ENCODE measurements around the gene TPSB2. TPM values are rescaled to one million over a fixed set of nuclear protein-coding genes. Genes with fewer than 3 reads are reported as not detected.
"Not testable (repeated sequence)": the region's sequence is repeated elsewhere in the genome, so short reads cannot be mapped to it uniquely, and the experiment has no call there.

Gene TPSB2
- total RNA-seq, 1 donor from 2014 or later, result 5.5 TPM

- intact Hi-C loops (cut with DNase I), result no loop called here
- no peak for DNase-seq (ENCODE audit: low spot score)
Measured at GRCh38 chr16:1245452-1246020, 15.6 kb upstream of the TPSB2 start.

- intact Hi-C loops (cut with DNase I), result no loop called here
- DNase-seq (ENCODE audit: low spot score), result no peak
Measured at GRCh38 chr16:1244881-1245280, 14.9 kb upstream of the TPSB2 start.

GRCh38 chr16:1243907-1244850, 14.2 kb upstream of the TPSB2 start:
- DNase-seq (ENCODE audit: low spot score); intact Hi-C loops (cut with DNase I): not testable (repeated sequence)

- DNase-seq (ENCODE audit: low spot score); intact Hi-C loops (cut with DNase I): not testable (repeated sequence)
Measured at GRCh38 chr16:1243363-1243762, 13.4 kb upstream of the TPSB2 start.

- DNase-seq (ENCODE audit: low spot score); intact Hi-C loops (cut with DNase I): not testable (repeated sequence)
Measured at GRCh38 chr16:1241081-1241480, 11.1 kb upstream of the TPSB2 start.

GRCh38 chr16:1240436-1240835, 10.5 kb upstream of the TPSB2 start, which contains the start of gene TPSAB1:
Gene TPSAB1, plus strand, starts transcription at chr16:1240705. Its CDS starts 234 bp downstream, at chr16:1240939.
- DNase-seq (ENCODE audit: low spot score); intact Hi-C loops (cut with DNase I): not testable (repeated sequence)

- intact Hi-C loops (cut with DNase I); DNase-seq (ENCODE audit: low spot score): not testable (repeated sequence)
Measured at GRCh38 chr16:1239575-1239974, 9.6 kb upstream of the TPSB2 start.

- intact Hi-C loops (cut with DNase I); DNase-seq (ENCODE audit: low spot score): not testable (repeated sequence)
Measured at GRCh38 chr16:1238909-1239308, 8.9 kb upstream of the TPSB2 start.

- no peak for DNase-seq (ENCODE audit: low spot score)
- intact Hi-C loops (cut with DNase I), result no loop called here
Measured at GRCh38 chr16:1237990-1238389, 8.0 kb upstream of the TPSB2 start.

- DNase-seq (ENCODE audit: low spot score); intact Hi-C loops (cut with DNase I): not testable (repeated sequence)
Measured at GRCh38 chr16:1236659-1237058, 6.7 kb upstream of the TPSB2 start.

GRCh38 chr16:1232049-1232748, 2.2 kb upstream of the TPSB2 start:
- intact Hi-C loops (cut with DNase I), result not testable (repeated sequence)

GRCh38 chr16:1231301-1231700, 1.3 kb upstream of the TPSB2 start:
- intact Hi-C loops (cut with DNase I); DNase-seq (ENCODE audit: low spot score): not testable (repeated sequence)

More at GRCh38 chr16:1232049-1232748, 2.2 kb upstream of the TPSB2 start:
- not testable (repeated sequence) for DNase-seq (ENCODE audit: low spot score)

GRCh38 chr16:1230471-1231212, 658 bp upstream of the TPSB2 start:
- DNase-seq (ENCODE audit: low spot score); intact Hi-C loops (cut with DNase I): not testable (repeated sequence)

- DNase-seq (ENCODE audit: low spot score); intact Hi-C loops (cut with DNase I): not testable (repeated sequence)
Measured at GRCh38 chr16:1229476-1229875, 508 bp downstream of the TPSB2 start.

- DNase-seq (ENCODE audit: low spot score); intact Hi-C loops (cut with DNase I): not testable (repeated sequence)
Measured at GRCh38 chr16:1228227-1228626, 1.8 kb downstream of the TPSB2 start.

- DNase-seq (ENCODE audit: low spot score); intact Hi-C loops (cut with DNase I): not testable (repeated sequence)
Measured at GRCh38 chr16:1226692-1227091, 3.3 kb downstream of the TPSB2 start.

GRCh38 chr16:1225728-1226311, 4.2 kb downstream of the TPSB2 start:
- DNase-seq (ENCODE audit: low spot score); intact Hi-C loops (cut with DNase I): not testable (repeated sequence)

GRCh38 chr16:1225051-1225451, 4.9 kb downstream of the TPSB2 start, which contains the start of gene TPSG1:
Gene TPSG1, minus strand, starts transcription at chr16:1225268. Its CDS starts 16 bp downstream, at chr16:1225252.
- DNase-seq (ENCODE audit: low spot score), result no peak
- intact Hi-C loops (cut with DNase I), result no loop called here

GRCh38 chr16:1224558-1224957, 5.4 kb downstream of the TPSB2 start:
- intact Hi-C loops (cut with DNase I), result no loop called here
- DNase-seq (ENCODE audit: low spot score), result no peak
